C4-2B (cell line): ENCODE data around the gene ZSCAN9.

Source experiments
- ZFX ChIP-seq: fragments of 450-650 bp; IDR thresholded peaks from 2 replicates; pipeline ENCODE4 v1.6.1; 2017
- TF ChIP-seq, protein P1 (sequence below): fragments of 450-650 bp; conservative IDR thresholded peaks from 2 replicates; pipeline ENCODE4 v1.5.1; 2017; ENCODE audit warnings: mild to moderate bottlenecking

DNA sequence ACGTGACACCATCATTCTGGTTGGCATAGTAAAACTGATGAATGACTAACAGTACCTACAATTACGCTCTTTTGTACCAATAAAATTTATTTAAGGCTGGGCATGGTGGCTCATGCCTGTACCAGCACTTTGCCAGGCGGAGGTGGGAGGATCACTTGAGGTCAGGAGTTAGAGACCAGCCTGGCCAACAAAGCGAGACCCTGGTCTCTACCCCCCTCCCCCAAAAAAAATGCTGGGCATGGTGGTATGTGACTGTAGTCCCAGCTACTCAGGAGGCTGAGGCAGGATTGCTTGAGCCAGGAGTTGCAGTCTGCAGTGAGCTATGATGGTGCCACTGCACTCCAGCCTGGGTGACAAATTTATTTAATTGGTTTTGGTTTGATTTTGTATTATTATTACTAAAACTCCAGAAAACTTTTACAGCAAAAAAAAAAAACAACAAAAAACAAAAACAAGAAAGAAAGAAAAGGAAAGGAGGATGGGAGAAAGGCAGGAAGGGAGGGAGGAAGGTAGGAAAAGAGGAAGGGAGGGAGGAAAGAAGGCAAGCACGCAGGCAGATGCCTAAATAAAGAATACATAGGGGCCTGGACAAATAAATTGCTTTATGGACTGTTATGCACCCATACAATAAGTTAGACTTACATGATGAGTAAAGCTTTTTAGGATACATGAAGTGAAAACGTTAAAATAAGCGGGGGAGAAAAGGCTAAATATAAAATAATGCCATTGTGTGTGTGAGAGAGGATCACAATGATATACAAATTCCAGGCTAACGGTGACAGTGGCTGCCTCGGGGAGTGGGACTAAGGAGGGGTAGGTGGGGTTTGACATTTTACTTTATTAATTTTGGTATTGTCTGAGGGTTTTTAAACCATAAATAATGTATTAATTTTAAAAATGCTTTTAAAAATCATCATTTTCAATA, 682 bp upstream of the ZSCAN9 start:
- TF ChIP-seq, protein P1, sequence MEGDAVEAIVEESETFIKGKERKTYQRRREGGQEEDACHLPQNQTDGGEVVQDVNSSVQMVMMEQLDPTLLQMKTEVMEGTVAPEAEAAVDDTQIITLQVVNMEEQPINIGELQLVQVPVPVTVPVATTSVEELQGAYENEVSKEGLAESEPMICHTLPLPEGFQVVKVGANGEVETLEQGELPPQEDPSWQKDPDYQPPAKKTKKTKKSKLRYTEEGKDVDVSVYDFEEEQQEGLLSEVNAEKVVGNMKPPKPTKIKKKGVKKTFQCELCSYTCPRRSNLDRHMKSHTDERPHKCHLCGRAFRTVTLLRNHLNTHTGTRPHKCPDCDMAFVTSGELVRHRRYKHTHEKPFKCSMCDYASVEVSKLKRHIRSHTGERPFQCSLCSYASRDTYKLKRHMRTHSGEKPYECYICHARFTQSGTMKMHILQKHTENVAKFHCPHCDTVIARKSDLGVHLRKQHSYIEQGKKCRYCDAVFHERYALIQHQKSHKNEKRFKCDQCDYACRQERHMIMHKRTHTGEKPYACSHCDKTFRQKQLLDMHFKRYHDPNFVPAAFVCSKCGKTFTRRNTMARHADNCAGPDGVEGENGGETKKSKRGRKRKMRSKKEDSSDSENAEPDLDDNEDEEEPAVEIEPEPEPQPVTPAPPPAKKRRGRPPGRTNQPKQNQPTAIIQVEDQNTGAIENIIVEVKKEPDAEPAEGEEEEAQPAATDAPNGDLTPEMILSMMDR, result no peak
- no peak for TF ChIP-seq ZFX
